HG03066 (cell line): ENCODE data around the gene AP4M1.

Source experiments
- ATAC-seq: cut with Tn5 transposase; IDR thresholded peaks from one replicate; pipeline ENCODE4 v1.9.1; 2021; ENCODE audit warnings: low read depth; ENCODE audit not compliant: unreplicated experiment

Gene AP4M1

GRCh38 chr7:100107125-100107737, 5.8 kb downstream of the AP4M1 start:
- ATAC-seq: no peak

- ATAC-seq: no peak
Observed at GRCh38 chr7:100107890-100108289, 6.4 kb downstream of the AP4M1 start.

GRCh38 chr7:100109521-100110163, 8.2 kb downstream of the AP4M1 start:
- ATAC-seq: no peak

- ATAC-seq: no peak
Observed at GRCh38 chr7:100111156-100111555, 9.7 kb downstream of the AP4M1 start.

- ATAC-seq: no peak
Observed at GRCh38 chr7:100111914-100112313, 10.5 kb downstream of the AP4M1 start.

- no peak for ATAC-seq
Observed at GRCh38 chr7:100115026-100115425, 13.6 kb downstream of the AP4M1 start.

GRCh38 chr7:100118388-100119071, 17.1 kb downstream of the AP4M1 start:
- no peak for ATAC-seq

GRCh38 chr7:100119072-100119969, 17.9 kb downstream of the AP4M1 start, which contains the start of the genes CNPY4 and TAF6:
CNPY4 (plus strand) TSS chr7:100119634; CDS start chr7:100119745, 111 bp downstream.
TAF6 (minus strand) TSS chr7:100119358; CDS start chr7:100114209, 5,149 bp downstream.
- ATAC-seq: peak; percentile 71

- peak; percentile 37 for ATAC-seq
Observed at GRCh38 chr7:100119970-100120732, 18.7 kb downstream of the AP4M1 start.

- ATAC-seq: no peak
Observed at GRCh38 chr7:100120733-100121036, 19.2 kb downstream of the AP4M1 start.

- ATAC-seq: no peak
Observed at GRCh38 chr7:100122067-100122466, 20.6 kb downstream of the AP4M1 start.

- ATAC-seq: no peak
Observed at GRCh38 chr7:100122568-100122967, 21.1 kb downstream of the AP4M1 start.

- no peak for ATAC-seq
Observed at GRCh38 chr7:100124301-100125230, 23.1 kb downstream of the AP4M1 start.

GRCh38 chr7:100126239-100126930, 24.9 kb downstream of the AP4M1 start:
- ATAC-seq: peak; percentile 23

GRCh38 chr7:100126931-100127865, 25.8 kb downstream of the AP4M1 start, which contains the start of gene MBLAC1:
MBLAC1 (plus strand) TSS chr7:100126967; CDS start chr7:100127396, 429 bp downstream.
- ATAC-seq: peak; percentile 51

GRCh38 chr7:100127866-100128636, 26.6 kb downstream of the AP4M1 start:
- ATAC-seq: no peak

GRCh38 chr7:100128637-100128963, 27.2 kb downstream of the AP4M1 start:
- no peak for ATAC-seq
